ENCODE results near the gene STK11.
"Not testable (repeated sequence)": the region's sequence is repeated elsewhere in the genome, so short reads cannot be mapped to it uniquely, and the experiment has no call there.

Gene STK11

DNA sequence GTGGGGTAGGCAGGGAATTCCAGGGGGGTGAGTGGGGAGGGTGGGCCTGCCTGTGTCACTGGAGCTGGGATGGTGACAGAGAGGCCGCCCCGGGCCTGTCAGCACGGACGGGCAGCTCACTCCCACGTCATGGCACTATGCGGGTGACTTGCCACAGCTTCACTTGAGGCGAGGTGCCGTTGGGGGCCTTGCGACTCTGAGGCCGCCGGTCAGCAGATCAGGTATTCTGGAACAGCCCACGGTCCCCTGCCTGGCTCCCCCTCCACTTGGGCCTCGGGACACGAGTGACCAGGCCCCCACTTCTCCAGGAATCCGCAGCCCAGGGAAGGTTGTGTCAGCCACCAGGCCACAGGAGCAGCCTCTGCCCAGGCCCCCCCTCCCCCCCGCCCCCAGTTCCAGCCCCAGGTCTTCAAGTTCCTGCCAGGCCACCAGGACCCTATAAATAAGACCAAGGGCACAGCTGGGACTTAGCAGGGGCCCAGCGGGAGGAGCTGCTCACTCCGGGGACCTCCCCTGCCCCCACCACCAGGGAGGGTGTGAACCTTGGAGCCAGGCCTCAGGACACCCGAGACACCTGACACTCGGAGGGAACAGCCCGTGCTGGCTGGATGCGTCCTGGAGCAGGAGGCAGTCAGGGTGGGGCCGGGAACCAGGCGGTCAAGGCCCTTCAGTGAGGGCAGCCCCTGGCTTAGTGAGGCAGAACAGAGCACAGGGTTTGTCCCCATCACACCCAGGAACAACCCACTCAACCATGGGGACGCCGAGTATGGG lies 40.1 kb downstream of the STK11 start:
- DNase-seq, result no peak
- in situ Hi-C loops (cut with HindIII; ENCODE audit: low pct_ligation_motif_present, low pct_unique_long_range_greater_than_20kb, low sequenced_read_pairs), result no loop called here

DNA sequence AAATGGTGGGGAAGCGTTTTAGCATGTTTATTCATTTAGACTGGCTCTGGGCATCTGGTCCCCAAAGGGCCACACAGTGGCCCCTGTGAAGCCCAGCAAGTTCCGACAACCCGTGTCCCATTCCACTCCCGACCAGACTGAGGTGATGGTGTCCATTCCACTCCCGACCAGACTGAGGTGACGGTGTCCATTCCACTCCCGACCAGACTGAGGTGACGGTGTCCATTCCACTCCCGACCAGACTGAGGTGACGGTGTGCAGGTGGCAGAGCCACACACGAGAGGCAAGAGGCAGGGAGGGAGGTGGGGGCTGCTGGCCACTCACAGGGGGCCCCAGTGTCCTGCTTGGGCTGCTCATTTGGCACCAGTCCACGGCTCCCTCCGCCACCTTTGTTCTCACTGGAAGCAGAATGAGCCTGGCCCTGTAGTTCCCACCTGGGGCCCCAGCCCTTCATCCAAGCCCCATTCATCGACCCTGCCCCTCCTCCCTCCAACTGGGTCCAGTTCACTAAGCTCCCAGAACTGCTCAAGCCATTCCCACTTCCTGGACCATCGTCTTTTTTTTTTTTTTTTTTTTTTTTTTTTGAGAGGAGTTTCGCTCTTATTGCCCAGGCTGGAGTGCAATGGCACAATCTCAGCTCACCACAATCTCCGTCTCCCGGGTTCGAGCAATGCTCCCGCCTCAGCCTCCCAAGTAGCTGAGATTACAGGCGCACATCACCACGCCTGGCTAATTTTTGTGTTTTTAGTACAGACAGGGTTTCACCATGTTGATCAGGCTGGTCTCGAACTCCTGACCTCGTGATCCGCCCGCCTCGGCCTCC lies 40.9 kb downstream of the STK11 start:
- in situ Hi-C loops (cut with HindIII; ENCODE audit: low pct_ligation_motif_present, low pct_unique_long_range_greater_than_20kb, low sequenced_read_pairs); DNase-seq: not testable (repeated sequence)

DNA sequence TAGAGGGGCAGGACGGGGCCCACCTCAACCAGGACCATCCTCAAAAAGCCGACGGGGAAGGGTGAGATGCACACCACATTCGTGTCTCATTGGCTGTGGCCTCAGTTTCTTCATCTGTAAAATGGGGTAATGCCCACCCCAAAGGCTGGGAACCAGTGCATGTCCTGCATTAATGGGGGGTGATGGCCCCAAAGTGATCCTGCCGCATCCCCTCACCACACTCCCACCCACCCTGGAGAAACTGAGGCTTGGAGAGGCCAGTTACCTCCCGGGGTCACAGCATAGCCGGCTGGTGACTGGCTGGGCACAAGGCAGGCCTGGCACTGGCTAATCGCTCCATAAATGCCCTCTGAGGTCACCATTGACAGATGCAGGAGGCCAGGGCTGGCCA lies 42.2 kb downstream of the STK11 start:
- no peak for DNase-seq
- in situ Hi-C loops (cut with HindIII; ENCODE audit: low pct_ligation_motif_present, low pct_unique_long_range_greater_than_20kb, low sequenced_read_pairs), result no loop called here

DNA sequence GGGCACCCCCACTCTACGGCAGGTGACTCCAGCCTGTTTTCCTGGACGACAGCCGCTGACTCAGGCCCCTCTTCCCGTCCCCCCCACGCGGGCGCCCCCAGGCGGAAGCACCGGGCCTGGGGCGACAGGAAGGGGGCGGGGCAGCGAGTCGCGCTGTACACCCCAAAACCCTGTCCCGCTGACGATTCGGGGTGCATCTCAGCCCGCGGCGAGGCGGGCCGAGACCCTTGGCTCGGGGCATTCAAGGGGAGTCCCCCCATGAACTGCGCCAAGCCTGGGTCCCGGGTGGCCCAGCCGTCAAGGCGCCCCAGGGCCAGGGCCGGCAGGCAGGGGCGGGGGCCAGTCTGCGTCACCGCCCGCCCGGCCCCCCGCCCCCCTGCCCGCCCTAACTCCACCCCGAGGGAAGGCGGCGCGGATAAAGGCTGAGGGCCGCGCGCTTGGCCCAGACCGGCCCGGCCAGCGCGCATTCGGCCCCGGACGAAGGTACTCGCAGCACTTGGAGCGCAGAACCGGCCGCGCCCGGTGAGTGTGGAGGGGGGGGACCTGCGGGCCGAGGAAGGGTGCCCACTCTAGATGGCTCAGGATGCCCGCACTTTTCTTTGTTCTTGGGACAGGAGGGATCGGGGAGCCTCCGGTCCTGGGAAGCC lies 42.7 kb downstream of the STK11 start, which contains the start of gene MIDN:
Gene MIDN (plus strand): TSS at position 445 of the 647 bp plus-strand sequence. CDS start 1,714 bp downstream, outside the sequence.
- in situ Hi-C loops (cut with HindIII; ENCODE audit: low pct_ligation_motif_present, low pct_unique_long_range_greater_than_20kb, low sequenced_read_pairs), result no loop called here
- peak; percentile 77 for DNase-seq

DNA sequence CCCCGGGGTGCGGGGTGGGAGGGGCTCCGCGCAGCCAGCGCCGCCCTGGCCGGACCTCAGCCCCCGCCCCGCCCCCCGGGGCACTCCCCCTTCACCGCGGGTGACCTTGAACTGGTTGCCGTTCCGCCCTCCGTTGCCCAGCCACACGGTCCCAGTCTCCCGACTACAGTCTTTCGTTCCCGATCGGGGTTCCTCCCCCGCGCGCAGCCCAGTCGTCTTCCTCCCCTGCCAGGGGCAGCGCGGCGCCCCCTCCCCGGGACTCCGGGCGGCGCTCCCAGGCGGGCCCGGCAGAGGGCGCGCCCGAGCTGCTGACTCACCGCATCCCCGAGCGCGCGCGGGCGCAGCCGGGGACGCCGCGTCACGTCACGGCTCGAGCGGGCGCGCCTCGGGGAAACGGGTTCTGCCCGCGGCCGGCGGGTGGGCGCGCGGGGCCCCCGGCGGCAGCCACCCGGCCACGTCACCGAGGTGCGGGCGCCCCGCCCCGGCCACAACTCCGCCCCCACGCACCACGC lies 43.3 kb downstream of the STK11 start:
- peak; percentile 76 for DNase-seq
- in situ Hi-C loops (cut with HindIII; ENCODE audit: low pct_ligation_motif_present, low pct_unique_long_range_greater_than_20kb, low sequenced_read_pairs), result no loop called here

DNA sequence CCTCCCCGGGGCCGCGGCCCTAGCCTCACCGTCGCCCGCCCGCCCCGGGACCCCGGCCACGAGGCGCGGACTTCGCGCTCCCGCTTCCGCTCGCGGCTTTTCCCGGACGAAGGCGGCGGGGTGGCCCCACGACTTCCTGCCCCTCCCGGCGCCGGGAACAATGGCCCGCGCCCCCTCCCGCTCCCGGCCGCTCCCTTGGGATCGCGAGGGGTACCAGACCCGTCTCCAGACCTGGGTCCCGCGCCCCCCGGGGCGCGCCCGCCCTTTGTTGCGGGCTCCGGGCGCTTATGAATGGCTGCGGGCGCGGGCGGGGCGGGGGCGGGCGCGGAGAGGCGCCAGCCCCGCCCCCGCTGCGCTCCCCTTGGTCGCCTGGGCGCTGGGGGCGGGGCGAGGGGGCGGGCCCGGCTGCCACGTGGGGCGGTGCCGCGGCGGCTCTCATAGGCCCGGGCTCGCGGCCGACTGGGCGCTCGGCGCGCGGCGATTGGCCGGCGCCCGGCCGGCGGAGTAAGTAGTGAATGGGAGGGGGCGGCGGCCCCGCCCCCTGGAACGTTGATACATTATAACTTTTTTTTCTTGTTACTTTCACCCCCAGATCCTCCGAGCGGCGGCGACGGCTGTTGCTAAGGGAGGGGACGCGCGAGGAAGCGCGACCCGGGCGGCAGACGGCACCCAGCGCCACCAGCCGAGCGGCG lies 43.9 kb downstream of the STK11 start:
- DNase-seq, result peak; percentile 91
- in situ Hi-C loops (cut with HindIII; ENCODE audit: low pct_ligation_motif_present, low pct_unique_long_range_greater_than_20kb, low sequenced_read_pairs), result no loop called here

DNA sequence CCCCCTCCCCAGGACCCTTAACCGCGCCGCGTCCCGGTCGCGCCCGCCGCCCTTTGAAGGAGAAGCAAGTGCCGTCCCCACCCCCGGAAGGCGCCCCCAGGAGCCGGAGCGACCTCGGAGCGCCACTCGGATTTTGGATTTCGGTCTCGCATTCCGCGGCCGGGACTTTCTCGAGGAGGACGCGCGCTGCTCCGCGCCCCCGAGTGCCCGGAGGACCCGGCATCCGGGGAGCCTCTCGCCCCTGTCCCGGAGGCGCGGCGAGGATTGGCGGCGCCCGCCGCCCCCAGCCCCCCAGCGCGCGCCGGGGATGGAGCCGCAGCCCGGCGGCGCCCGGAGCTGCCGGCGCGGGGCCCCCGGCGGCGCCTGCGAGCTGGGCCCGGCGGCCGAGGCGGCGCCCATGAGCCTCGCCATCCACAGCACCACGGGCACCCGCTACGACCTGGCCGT lies 44.4 kb downstream of the STK11 start:
- DNase-seq, result no peak
- in situ Hi-C loops (cut with HindIII; ENCODE audit: low pct_ligation_motif_present, low pct_unique_long_range_greater_than_20kb, low sequenced_read_pairs), result no loop called here

DNA sequence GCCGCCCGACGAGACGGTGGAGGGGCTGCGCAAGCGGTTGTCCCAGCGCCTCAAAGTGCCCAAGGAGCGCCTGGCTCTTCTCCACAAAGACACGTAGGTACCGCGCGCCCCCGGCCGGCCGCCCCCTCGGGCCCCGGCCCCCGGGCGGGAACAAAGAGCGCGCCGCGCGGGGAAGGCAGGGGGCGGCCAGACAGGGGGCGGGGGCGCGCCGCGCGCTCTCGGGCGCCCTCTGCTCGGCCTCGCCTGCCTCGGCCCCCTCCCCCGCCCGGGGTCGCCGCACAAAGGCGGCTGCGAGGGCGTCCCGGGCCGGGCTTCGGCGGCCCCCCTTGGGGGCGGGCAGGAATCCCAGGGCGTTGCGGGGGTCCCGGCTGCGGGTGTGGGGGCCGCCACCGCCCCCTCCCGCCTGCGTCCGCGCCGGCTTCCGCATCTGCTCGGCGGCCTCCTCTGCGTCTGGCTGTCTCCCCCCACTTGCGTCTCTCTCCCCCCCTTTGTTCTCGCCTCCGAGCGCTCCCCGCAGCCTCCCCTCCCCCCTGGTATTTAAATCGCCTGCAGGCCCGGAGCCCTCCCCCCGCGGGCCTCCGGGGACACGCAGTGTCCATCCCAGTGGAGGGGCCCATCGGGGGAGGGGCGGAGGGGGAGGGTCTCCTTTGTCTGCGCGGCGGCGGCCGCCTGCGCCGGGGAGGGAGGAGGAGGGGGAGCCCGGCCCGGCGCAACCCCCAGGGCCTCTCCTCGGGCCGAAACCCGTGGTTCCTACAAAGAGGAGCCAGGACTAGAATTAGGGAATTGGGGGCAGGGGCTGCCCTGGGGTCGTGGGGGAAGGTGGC lies 45.1 kb downstream of the STK11 start:
- in situ Hi-C loops (cut with HindIII; ENCODE audit: low pct_ligation_motif_present, low pct_unique_long_range_greater_than_20kb, low sequenced_read_pairs), result no loop called here
- DNase-seq, result no peak

DNA sequence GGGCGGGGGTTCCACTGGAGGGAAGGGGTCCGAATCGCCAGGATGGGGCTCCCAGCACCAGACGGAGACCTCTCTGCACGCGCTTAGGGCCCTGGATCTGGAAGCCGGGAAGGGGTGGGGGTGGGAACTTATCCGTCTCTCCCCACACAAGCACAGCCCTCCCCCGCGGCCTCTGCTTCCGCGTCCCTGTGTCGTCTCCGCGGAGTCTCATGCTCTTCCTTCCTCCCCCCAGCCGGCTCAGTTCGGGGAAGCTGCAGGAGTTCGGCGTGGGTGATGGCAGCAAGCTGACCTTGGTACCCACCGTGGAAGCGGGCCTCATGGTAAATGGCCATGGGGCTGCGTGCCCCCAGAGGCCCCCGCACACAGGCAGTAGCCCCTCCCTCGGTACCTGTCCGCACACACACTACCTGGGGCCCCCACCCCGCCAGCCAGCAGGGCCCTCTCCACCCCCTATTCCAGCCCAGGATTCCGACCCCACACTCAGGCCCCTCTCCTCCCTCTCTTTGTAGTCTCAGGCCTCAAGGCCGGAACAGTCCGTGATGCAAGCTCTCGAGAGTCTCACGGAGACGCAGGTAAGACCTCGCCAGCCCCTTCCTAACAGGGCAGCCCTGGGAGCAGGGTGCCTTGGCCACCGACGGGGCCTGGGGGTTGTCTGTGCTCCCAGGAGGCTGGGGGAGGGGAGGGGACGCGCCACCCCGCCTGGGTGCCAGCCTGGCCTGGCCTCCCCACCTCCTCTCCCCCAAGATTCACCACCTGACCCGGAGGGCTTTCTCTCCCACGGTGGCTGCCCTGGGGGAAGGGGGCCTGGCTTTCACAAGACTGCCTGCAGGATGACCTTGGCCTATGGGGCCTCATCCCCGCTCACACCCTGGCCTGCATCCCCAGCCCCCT lies 46.0 kb downstream of the STK11 start:
- peak; percentile 50 for DNase-seq

DNA sequence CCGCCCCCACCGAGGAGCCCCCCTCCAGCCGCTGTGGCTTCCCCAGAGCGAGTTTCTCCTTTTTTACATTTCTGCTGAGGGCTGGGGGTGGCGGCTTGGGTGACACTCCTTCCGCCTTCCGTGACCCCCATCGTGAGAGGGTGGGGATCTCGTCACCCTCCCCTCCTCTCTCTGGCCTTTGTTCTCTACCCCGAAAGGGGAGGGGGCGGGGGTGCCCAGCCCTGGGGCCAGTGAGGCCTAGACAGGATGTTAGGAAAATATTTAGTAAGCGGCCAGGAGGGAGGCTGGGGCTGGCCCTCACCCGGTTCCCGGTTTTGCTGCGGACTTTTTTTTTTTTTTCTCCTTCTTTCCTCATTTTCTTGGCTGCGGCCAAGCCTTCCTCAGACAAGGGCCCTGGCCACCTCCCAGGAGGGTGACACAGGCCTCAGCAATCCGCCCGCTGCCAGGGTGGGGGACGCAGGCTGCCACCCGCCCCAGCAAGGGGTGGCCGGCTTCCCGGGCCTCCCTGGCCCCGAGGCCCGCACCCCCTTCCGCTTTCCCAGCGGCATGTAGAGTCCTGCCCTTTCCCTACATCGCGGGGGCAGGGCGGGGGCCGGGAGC lies 46.7 kb downstream of the STK11 start:
- in situ Hi-C loops (cut with HindIII; ENCODE audit: low pct_ligation_motif_present, low pct_unique_long_range_greater_than_20kb, low sequenced_read_pairs), result no loop called here
- peak; percentile 81 for DNase-seq

More for the DNA sequence above, 46.0 kb downstream of the STK11 start:
- in situ Hi-C loops (cut with HindIII; ENCODE audit: low pct_ligation_motif_present, low pct_unique_long_range_greater_than_20kb, low sequenced_read_pairs), result no loop called here

DNA sequence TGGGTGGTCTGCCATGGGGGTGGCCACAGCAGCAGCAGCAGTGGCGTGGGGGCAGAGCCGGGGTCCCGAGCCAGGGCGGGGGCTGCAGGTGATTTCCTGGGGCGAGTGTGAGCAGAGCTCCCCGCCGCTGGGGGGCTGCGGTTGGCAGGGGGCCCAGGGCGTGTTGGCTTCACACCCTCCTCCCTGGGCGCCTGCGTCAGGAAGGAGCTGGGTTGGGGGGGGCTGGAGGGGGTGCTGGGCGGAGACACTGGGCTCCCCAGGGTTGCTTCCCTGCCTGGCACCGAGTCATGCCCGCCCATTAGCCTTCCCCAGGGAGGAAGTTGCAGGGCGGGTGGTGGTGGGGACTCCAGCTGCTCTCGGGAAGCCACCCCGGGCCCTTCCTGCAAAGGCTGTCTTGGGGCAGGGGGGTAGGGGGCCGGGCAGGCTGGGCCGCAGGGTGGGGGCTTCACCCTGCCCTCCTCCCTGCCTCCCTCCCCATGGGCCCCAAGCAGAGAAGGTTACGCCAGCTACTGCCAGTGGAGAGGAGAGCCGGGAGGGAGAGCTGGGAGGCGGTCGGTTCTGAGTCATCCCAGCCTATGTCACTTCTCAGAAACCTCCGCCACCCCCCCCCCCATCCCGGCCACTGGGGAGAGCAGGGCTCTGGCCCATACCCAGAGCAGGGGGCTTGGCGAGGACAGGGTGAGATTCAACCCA lies 47.4 kb downstream of the STK11 start:
- DNase-seq, result peak; percentile 92
- in situ Hi-C loops (cut with HindIII; ENCODE audit: low pct_ligation_motif_present, low pct_unique_long_range_greater_than_20kb, low sequenced_read_pairs), result no loop called here

DNA sequence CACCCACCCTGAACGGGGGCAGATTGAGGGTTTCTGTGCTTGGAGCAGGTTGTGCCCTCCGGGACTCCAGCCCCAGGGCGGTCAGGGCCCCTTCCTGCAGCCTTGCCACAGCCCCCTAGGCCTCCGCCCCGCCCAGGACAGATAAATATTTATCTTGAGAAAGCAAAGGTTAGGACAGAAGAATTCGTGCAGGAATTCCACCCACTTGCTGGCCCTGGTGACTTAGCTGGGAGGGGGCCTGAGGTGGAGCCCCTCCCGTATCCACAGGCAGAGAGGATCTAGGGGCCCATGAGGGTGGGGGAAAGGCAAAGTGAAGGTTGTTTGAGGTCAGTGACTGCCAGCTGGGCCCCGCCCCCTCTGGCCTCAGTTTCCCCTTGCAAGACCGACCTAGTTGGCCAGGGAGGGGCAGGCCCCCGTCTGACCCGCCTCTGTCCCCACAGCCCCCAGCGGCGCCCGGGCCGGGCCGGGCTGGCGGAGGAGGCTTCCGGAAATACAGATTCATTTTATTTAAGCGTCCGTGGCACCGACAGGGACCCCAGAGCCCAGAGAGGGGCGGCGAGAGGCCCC lies 48.0 kb downstream of the STK11 start:
- in situ Hi-C loops (cut with HindIII; ENCODE audit: low pct_ligation_motif_present, low pct_unique_long_range_greater_than_20kb, low sequenced_read_pairs), result no loop called here
- DNase-seq, result no peak

DNA sequence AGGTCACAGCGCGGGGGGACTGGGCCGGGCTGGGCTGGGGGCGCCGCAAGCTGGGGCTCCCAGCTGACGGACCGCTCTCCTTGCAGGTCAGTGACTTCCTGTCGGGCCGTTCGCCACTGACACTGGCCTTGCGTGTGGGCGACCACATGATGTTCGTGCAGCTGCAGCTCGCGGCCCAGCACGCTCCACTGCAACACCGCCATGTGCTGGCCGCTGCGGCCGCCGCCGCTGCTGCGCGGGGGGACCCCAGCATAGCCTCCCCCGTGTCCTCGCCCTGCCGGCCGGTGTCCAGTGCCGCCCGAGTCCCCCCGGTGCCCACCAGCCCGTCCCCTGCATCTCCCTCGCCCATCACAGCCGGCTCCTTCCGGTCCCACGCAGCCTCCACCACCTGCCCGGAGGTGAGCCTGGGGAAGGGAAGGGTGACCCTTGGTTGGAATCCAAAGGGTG lies 48.5 kb downstream of the STK11 start:
- in situ Hi-C loops (cut with HindIII; ENCODE audit: low pct_ligation_motif_present, low pct_unique_long_range_greater_than_20kb, low sequenced_read_pairs), result no loop called here
- DNase-seq, result no peak

DNA sequence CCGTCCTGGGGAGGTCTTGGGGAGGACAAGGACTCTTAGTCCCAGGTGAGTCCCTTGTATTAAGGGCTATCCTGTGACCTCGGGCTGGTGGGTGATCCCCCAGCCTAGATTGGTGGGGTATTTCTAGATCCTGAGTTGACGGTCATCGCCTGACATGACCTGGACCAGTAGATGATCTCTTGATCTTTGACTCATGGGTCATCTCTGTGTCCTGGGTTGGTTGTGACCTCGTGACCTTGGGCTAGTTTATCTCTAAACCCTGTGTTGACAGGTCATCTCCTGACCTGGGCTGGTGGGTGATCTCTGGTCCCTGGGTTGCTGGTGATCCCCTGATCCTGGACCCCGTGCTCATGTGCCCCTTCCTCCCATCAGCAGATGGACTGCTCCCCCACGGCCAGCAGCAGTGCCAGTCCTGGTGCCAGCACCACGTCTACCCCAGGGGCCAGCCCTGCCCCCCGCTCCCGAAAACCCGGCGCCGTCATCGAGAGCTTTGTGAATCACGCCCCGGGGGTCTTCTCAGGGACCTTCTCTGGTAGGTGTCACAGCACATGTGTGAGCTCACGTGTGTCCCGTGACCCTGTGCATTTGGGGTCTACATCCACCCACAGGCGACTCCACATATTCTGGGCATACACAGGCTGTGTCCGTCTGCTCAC lies 49.1 kb downstream of the STK11 start:
- in situ Hi-C loops (cut with HindIII; ENCODE audit: low pct_ligation_motif_present, low pct_unique_long_range_greater_than_20kb, low sequenced_read_pairs), result no loop called here
- no peak for DNase-seq

Data from ACHN (cell line).